ENCODE measurements around the gene OR51L1.

The OR51L1 gene

GRCh38 chr11:5011254-5011653 lies 16.6 kb downstream of the OR51L1 start:
- no peak for TF ChIP-seq CTCF (IDR thresholded peaks at IDR 0.05; ENCODE audit: borderline replicate concordance, control extremely low read depth, extremely low read depth, insufficient read depth, missing control alignments)
- in situ Hi-C loops (cut with MboI; ENCODE audit: low sequenced_read_pairs, unreplicated experiment): no loop called here
- no peak for DNase-seq (ENCODE audit: low spot score)

- in situ Hi-C loops (cut with MboI; ENCODE audit: low sequenced_read_pairs, unreplicated experiment): no loop called here
- DNase-seq (ENCODE audit: low spot score): no peak
- no peak for TF ChIP-seq CTCF (IDR thresholded peaks at IDR 0.05; ENCODE audit: borderline replicate concordance, control extremely low read depth, extremely low read depth, insufficient read depth, missing control alignments)
Observed at GRCh38 chr11:5013012-5013411, 18.4 kb downstream of the OR51L1 start.

- DNase-seq (ENCODE audit: low spot score): no peak
- in situ Hi-C loops (cut with MboI; ENCODE audit: low sequenced_read_pairs, unreplicated experiment): no loop called here
- no peak for TF ChIP-seq CTCF (IDR thresholded peaks at IDR 0.05; ENCODE audit: borderline replicate concordance, control extremely low read depth, extremely low read depth, insufficient read depth, missing control alignments)
Observed at GRCh38 chr11:5021996-5022395, 27.3 kb downstream of the OR51L1 start.

- TF ChIP-seq CTCF (IDR thresholded peaks at IDR 0.05; ENCODE audit: borderline replicate concordance, control extremely low read depth, extremely low read depth, insufficient read depth, missing control alignments): no peak
- no peak for DNase-seq (ENCODE audit: low spot score)
- in situ Hi-C loops (cut with MboI; ENCODE audit: low sequenced_read_pairs, unreplicated experiment): no loop called here
Observed at GRCh38 chr11:5036669-5037068, 42.0 kb downstream of the OR51L1 start.

GRCh38 chr11:5037926-5038325 lies 43.3 kb downstream of the OR51L1 start:
- in situ Hi-C loops (cut with MboI; ENCODE audit: low sequenced_read_pairs, unreplicated experiment): no loop called here
- DNase-seq (ENCODE audit: low spot score): no peak
- TF ChIP-seq CTCF (IDR thresholded peaks at IDR 0.05; ENCODE audit: borderline replicate concordance, control extremely low read depth, extremely low read depth, insufficient read depth, missing control alignments): no peak

- in situ Hi-C loops (cut with MboI; ENCODE audit: low sequenced_read_pairs, unreplicated experiment): no loop called here
- no peak for TF ChIP-seq CTCF (IDR thresholded peaks at IDR 0.05; ENCODE audit: borderline replicate concordance, control extremely low read depth, extremely low read depth, insufficient read depth, missing control alignments)
- DNase-seq (ENCODE audit: low spot score): no peak
Observed at GRCh38 chr11:5038341-5038740, 43.7 kb downstream of the OR51L1 start.

- in situ Hi-C loops (cut with MboI; ENCODE audit: low sequenced_read_pairs, unreplicated experiment): no loop called here
- DNase-seq (ENCODE audit: low spot score): no peak
- no peak for TF ChIP-seq CTCF (IDR thresholded peaks at IDR 0.05; ENCODE audit: borderline replicate concordance, control extremely low read depth, extremely low read depth, insufficient read depth, missing control alignments)
Observed at GRCh38 chr11:5040876-5041275, 46.2 kb downstream of the OR51L1 start.

Measured in GM13976 (cell line).